Gastroesophageal sphincter (tissue), 3 donors: Measurements from ENCODE around the gene TMEM184A.

Experiments used
- CTCF ChIP-seq, 4 experiments: fragments of 200-600 bp in 2 of 4; fragments of 450-650 bp in 2 of 4; sonication (generic) in 1 of 4; IDR thresholded peaks; one replicate each; pipeline ENCODE4 v1.5.1; 2017 to 2019; ENCODE audit warnings: antibody characterized with exemption in 4 of 4, mild to moderate bottlenecking in 2 of 4, moderate library complexity in 2 of 4
- EP300 ChIP-seq: sonication (generic); formaldehyde crosslinking; IDR thresholded peaks from one replicate; pipeline ENCODE4 v1.6.1; 2017; ENCODE audit warnings: antibody characterized with exemption, mild to moderate bottlenecking
- POLR2A ChIP-seq, 2 donors: fragments of 450-650 bp; IDR thresholded peaks; one replicate each; pipeline ENCODE4 v1.6.1; 2017; ENCODE audit warnings: antibody characterized with exemption in 2 of 2, mild to moderate bottlenecking in 2 of 2, moderate library complexity in 1 of 2
- POLR2AphosphoS5 ChIP-seq: sonication (generic); formaldehyde crosslinking; IDR thresholded peaks from one replicate; pipeline ENCODE4 v1.6.1; 2017; ENCODE audit warnings: antibody characterized with exemption

- TF ChIP-seq CTCF (IDR thresholded peaks at IDR 0.05) (no peak), POLR2A (IDR thresholded peaks at IDR 0.05) (no peak), EP300 (no peak), POLR2AphosphoS5 (no peak)
Observed at GRCh38 chr7:1541431-1542162, 14.4 kb downstream of the TMEM184A start.
